HS-5 (cell line): ENCODE measurements around the gene MKX.
A peak's percentile ranks its signal among the peaks of the same experiment; 100 is the strongest.

Experiments
- DNase-seq: peaks from one replicate; pipeline ENCODE4 v3.0.0-alpha.2; 2012; ENCODE audit warnings: low read depth

Gene MKX

GRCh38 chr10:27742195-27743011 lies 3.2 kb downstream of the MKX start:
- DNase-seq: no peak

- no peak for DNase-seq
These were observed 4.2 kb downstream of the MKX start for GRCh38 chr10:27741173-27742091.

GRCh38 chr10:27736396-27736795 lies 9.2 kb downstream of the MKX start:
- DNase-seq: no peak

GRCh38 chr10:27730041-27730440 lies 15.6 kb downstream of the MKX start:
- DNase-seq: no peak

- DNase-seq: no peak
These were observed 17.3 kb downstream of the MKX start for GRCh38 chr10:27728338-27728737.

- DNase-seq: no peak
These were observed 21.3 kb downstream of the MKX start for GRCh38 chr10:27724287-27724686.

- peak; percentile 60 for DNase-seq
These were observed 22.2 kb downstream of the MKX start for GRCh38 chr10:27723436-27723835.

- no peak for DNase-seq
These were observed 25.1 kb downstream of the MKX start for GRCh38 chr10:27720529-27720928.

- no peak for DNase-seq
These were observed 26.6 kb downstream of the MKX start for GRCh38 chr10:27719052-27719451.

GRCh38 chr10:27717861-27718260 lies 27.8 kb downstream of the MKX start:
- DNase-seq: no peak

- DNase-seq: no peak
These were observed 28.4 kb downstream of the MKX start for GRCh38 chr10:27717224-27717623.

GRCh38 chr10:27716521-27716920 lies 29.1 kb downstream of the MKX start:
- peak; percentile 54 for DNase-seq

GRCh38 chr10:27715505-27715904 lies 30.1 kb downstream of the MKX start:
- DNase-seq: no peak

- DNase-seq: no peak
These were observed 31.3 kb downstream of the MKX start for GRCh38 chr10:27714349-27714748.

- DNase-seq: no peak
These were observed 31.7 kb downstream of the MKX start for GRCh38 chr10:27713941-27714340.

- DNase-seq: no peak
These were observed 35.6 kb downstream of the MKX start for GRCh38 chr10:27710014-27710413.

GRCh38 chr10:27709304-27709703 lies 36.3 kb downstream of the MKX start:
- DNase-seq: no peak

GRCh38 chr10:27701938-27702537 lies 43.6 kb downstream of the MKX start:
- DNase-seq: no peak

- DNase-seq: no peak
These were observed 45.8 kb downstream of the MKX start for GRCh38 chr10:27699776-27700175.

- DNase-seq: no peak
These were observed 46.7 kb downstream of the MKX start for GRCh38 chr10:27698961-27699360.

- DNase-seq: no peak
These were observed 49.2 kb downstream of the MKX start for GRCh38 chr10:27696466-27696865.

- no peak for DNase-seq
These were observed 49.9 kb downstream of the MKX start for GRCh38 chr10:27695706-27696105.

GRCh38 chr10:27695088-27695487 lies 50.5 kb downstream of the MKX start:
- no peak for DNase-seq
